Liver (tissue), 9 donors: Measurements from ENCODE around the gene IL24. TPM values are rescaled to one million over a fixed set of nuclear protein-coding genes. Genes with fewer than 3 reads are reported as not detected.

Experiments
- DNase-seq: peaks from one replicate; pipeline ENCODE4 v3.0.0-alpha.2; 2017; ENCODE audit warnings: low spot score
- H3K27ac ChIP-seq, 2 donors: one replicate each; pipeline ENCODE4 v1.7.0; 2013; ENCODE audit warnings: inconsistent platforms in 2 of 2, low read length in 2 of 2, control low read depth in 1 of 2, low read depth in 1 of 2, mild to moderate bottlenecking in 1 of 2
- H3K27me3 ChIP-seq, 4 donors: one replicate each; pipeline versions ENCODE4 v1.6.1 to v1.7.0; 2013; ENCODE audit warnings: low read length in 3 of 4, inconsistent platforms in 1 of 4, mild to moderate bottlenecking in 1 of 4, moderate library complexity in 1 of 4; ENCODE audit not compliant: control insufficient read depth in 4 of 4, insufficient read depth in 4 of 4
- H3K36me3 ChIP-seq, 4 donors: one replicate each; pipeline versions ENCODE4 v1.6.1 to v1.7.0; 2013; ENCODE audit warnings: low read length in 3 of 4, mild to moderate bottlenecking in 3 of 4, low read depth in 1 of 4, moderate library complexity in 1 of 4; ENCODE audit not compliant: control insufficient read depth in 4 of 4, insufficient read depth in 3 of 4
- H3K4me1 ChIP-seq, 4 donors: one replicate each; pipeline versions ENCODE4 v1.6.1 to v1.7.0; 2013; ENCODE audit warnings: low read length in 3 of 4, mild to moderate bottlenecking in 3 of 4, moderate library complexity in 1 of 4; ENCODE audit not compliant: control insufficient read depth in 4 of 4, insufficient read depth in 4 of 4
- H3K4me3 ChIP-seq, 3 donors: one replicate each; pipeline versions ENCODE4 v1.6.1 to v1.7.0; 2013; ENCODE audit warnings: low read length in 3 of 3, control low read depth in 1 of 3, low read depth in 1 of 3, mild to moderate bottlenecking in 1 of 3
- H3K9ac ChIP-seq, 2 donors: one replicate each; pipeline ENCODE4 v1.7.0; 2013; ENCODE audit warnings: low read length in 2 of 2, mild to moderate bottlenecking in 2 of 2, moderate library complexity in 2 of 2, control low read depth in 1 of 2, low read depth in 1 of 2
- H3K9me3 ChIP-seq, 4 donors: one replicate each; pipeline versions ENCODE4 v1.6.1 to v1.7.0; 2013; ENCODE audit warnings: low read length in 3 of 4; ENCODE audit not compliant: control insufficient read depth in 4 of 4
- ATF3 ChIP-seq: IDR thresholded peaks from 2 replicates; pipeline ENCODE4 v1.6.1; 2016; ENCODE audit warnings: antibody characterized with exemption
- CTCF ChIP-seq: fragments of 150-350 bp; IDR thresholded peaks from 2 replicates; pipeline ENCODE4 v1.5.1; 2017; ENCODE audit warnings: improper control_type of control experiment, low read depth, low read length; ENCODE audit not compliant: missing input control
- EGR1 ChIP-seq, 2 donors: IDR thresholded peaks; 2 replicates each; pipeline ENCODE4 v1.6.1; 2016 to 2018; ENCODE audit warnings: antibody characterized with exemption in 2 of 2, low read depth in 2 of 2
- FOXA1 ChIP-seq: IDR thresholded peaks from 2 replicates; pipeline ENCODE4 v1.6.1; 2016; ENCODE audit warnings: antibody characterized with exemption
- FOXA2 ChIP-seq: IDR thresholded peaks from 2 replicates; pipeline ENCODE4 v1.6.1; 2016; ENCODE audit warnings: antibody characterized with exemption
- GABPA ChIP-seq, 2 donors: IDR thresholded peaks in 1 of 2; conservative IDR thresholded peaks in 1 of 2; 2 replicates each; pipeline ENCODE4 v1.6.1; 2016; ENCODE audit warnings: antibody characterized with exemption in 2 of 2, mild to moderate bottlenecking in 1 of 2, moderate library complexity in 1 of 2
- HNF4A ChIP-seq, 2 donors: conservative IDR thresholded peaks; 2 replicates each; pipeline ENCODE4 v1.6.1; 2016; ENCODE audit warnings: antibody characterized with exemption in 2 of 2, mild to moderate bottlenecking in 2 of 2
- HNF4G ChIP-seq: IDR thresholded peaks from 2 replicates; pipeline ENCODE4 v1.6.1; 2016; ENCODE audit warnings: antibody characterized with exemption
- JUND ChIP-seq, 2 donors: IDR thresholded peaks; 2 replicates each; pipeline ENCODE4 v1.6.1; 2016; ENCODE audit warnings: antibody characterized with exemption in 2 of 2
- MAX ChIP-seq: IDR thresholded peaks from 2 replicates; pipeline ENCODE4 v1.6.1; 2016; ENCODE audit warnings: antibody characterized with exemption
- NR2F2 ChIP-seq: IDR thresholded peaks from 2 replicates; pipeline ENCODE4 v1.6.1; 2016; ENCODE audit warnings: antibody characterized with exemption
- RAD21 ChIP-seq, 2 donors: IDR thresholded peaks; 2 replicates each; pipeline ENCODE4 v1.6.1; 2016; ENCODE audit warnings: antibody characterized with exemption in 2 of 2, mild to moderate bottlenecking in 2 of 2
- REST ChIP-seq: IDR thresholded peaks from 2 replicates; pipeline ENCODE4 v1.6.1; 2016; ENCODE audit warnings: antibody characterized with exemption, mild to moderate bottlenecking
- RXRA ChIP-seq, 2 donors: IDR thresholded peaks; 2 replicates each; pipeline ENCODE4 v1.6.1; 2017 to 2018; ENCODE audit warnings: antibody characterized with exemption in 2 of 2, mild to moderate bottlenecking in 1 of 2
- SP1 ChIP-seq: IDR thresholded peaks from 2 replicates; pipeline ENCODE4 v1.6.1; 2018; ENCODE audit warnings: antibody characterized with exemption, mild to moderate bottlenecking
- TAF1 ChIP-seq: conservative IDR thresholded peaks from 2 replicates; pipeline ENCODE4 v1.6.1; 2016; ENCODE audit warnings: antibody characterized with exemption, mild to moderate bottlenecking
- YY1 ChIP-seq: IDR thresholded peaks from 2 replicates; pipeline ENCODE4 v1.6.1; 2016; ENCODE audit warnings: antibody characterized with exemption, mild to moderate bottlenecking
- ZBTB33 ChIP-seq: IDR thresholded peaks from 2 replicates; pipeline ENCODE4 v1.6.1; 2016; ENCODE audit warnings: antibody characterized with exemption
- WGBS: extraction: QIAGEN DNeasy Blood & Tissue Kit; methylation state at CpG from one replicate; pipeline ENCODE4 v1.1.7; 2013; 5-methylcytosine and 5-hydroxymethylcytosine counted together
- polyA plus RNA-seq, 2 donors: library from polyadenylated mRNA; stranded (reverse) in 1 of 2; unstranded in 1 of 2; fragments of 200-250 nt in 1 of 2; fragments of >200 nt in 1 of 2; fragmentation: Nextera tagmentation in 1 of 2; extraction: Ambion mirVana in 1 of 2; gene quantifications; one replicate each; pipeline versions ENCODE4 v1.2.1 to v1.2.3, GENCODE V29; 2013 to 2015
- total RNA-seq, 2 donors: library from RNA; depleted of rRNA; stranded (reverse); fragments of >200 nt; gene quantifications; one replicate each; pipeline ENCODE4 v1.2.3, GENCODE V29; 2014
- donor health status: healthy.
- donor health status: healthy.
- donor health status: healthy.
- donor health status: healthy.
- donor health status: healthy.

The IL24 gene
- total and polyA plus RNA-seq, 4 donors: 0.13 TPM; not detected in 3

GRCh38 chr1:206892351-206892984 is 4.8 kb upstream of the IL24 start:
- 70% methylated on average over 3 of the region's 3 CpGs for WGBS

GRCh38 chr1:206893380-206893779 is 3.9 kb upstream of the IL24 start:
- Histone ChIP-seq H3K9ac (no peak overlapping the region), H3K4me1 (peaks cover 4 to 17% (median 12%) of the 10 kb centered on the region in 4 donors), H3K27me3 (no peaks in the 10 kb centered on the region), H3K27ac (no peak overlapping the region), H3K9me3 (no peaks in the 10 kb centered on the region), H3K4me3 (no peak overlapping the region), H3K36me3 (no peaks in the 10 kb centered on the region)
- TF ChIP-seq MAX (no peak), RAD21 (IDR thresholded peaks at IDR 0.05) (no peak), CTCF (no peak), FOXA2 (no peak), EGR1 (IDR thresholded peaks at IDR 0.05; ENCODE audit: low read depth in 2 of 2) (no peak), SP1 (no peak), GABPA (IDR thresholded peaks at IDR 0.05 in 1 of 2, conservative IDR thresholded peaks at IDR 0.05 in 1 of 2) (no peak), ZBTB33 (no peak), RXRA (IDR thresholded peaks at IDR 0.05) (no peak), TAF1 (no peak), REST (no peak), FOXA1 (no peak), NR2F2 (no peak), HNF4G (no peak), JUND (IDR thresholded peaks at IDR 0.05) (no peak), YY1 (no peak), ATF3 (no peak), HNF4A (conservative IDR thresholded peaks at IDR 0.05) (no peak)
- no peak for DNase-seq
- WGBS: 91% methylated on average over 2 of the region's 2 CpGs

More at GRCh38 chr1:206892351-206892984, 4.8 kb upstream of the IL24 start:
- DNase-seq: no peak
- Histone ChIP-seq H3K36me3 (no peaks in the 10 kb centered on the region), H3K9me3 (no peaks in the 10 kb centered on the region), H3K4me3 (no peak overlapping the region), H3K9ac (no peak overlapping the region), H3K27me3 (no peaks in the 10 kb centered on the region), H3K4me1 (peaks cover 4 to 17% (median 12%) of the 10 kb centered on the region in 4 donors), H3K27ac (no peak overlapping the region)
- TF ChIP-seq SP1: no peak
- no peak for TF ChIP-seq CTCF
- no peak for TF ChIP-seq HNF4A (conservative IDR thresholded peaks at IDR 0.05)
- TF ChIP-seq GABPA (IDR thresholded peaks at IDR 0.05 in 1 of 2, conservative IDR thresholded peaks at IDR 0.05 in 1 of 2): no peak
